Neural progenitor cell (in vitro differentiated cells): Measurements from ENCODE around the gene CDH23. TPM values are rescaled to one million over a fixed set of nuclear protein-coding genes. Genes with fewer than 3 reads are reported as not detected.

Experiments used
- DNase-seq: peaks from one replicate; pipeline ENCODE4 v3.0.0-alpha.2; 2016; ENCODE audit warnings: low spot score
- H2AFZ ChIP-seq: fragments of 200-600 bp; sonication (generic); replicated peaks from 2 replicates; pipeline ENCODE4 v1.6.1; 2016; ENCODE audit warnings: antibody characterized with exemption
- H3F3A ChIP-seq: fragments of 200-600 bp; sonication (generic); 2 replicates; pipeline ENCODE4 v1.6.1; 2016; ENCODE audit warnings: antibody characterized with exemption, low read depth
- H3K27ac ChIP-seq: fragments of 200-600 bp; sonication (generic); 2 replicates; pipeline ENCODE4 v1.5.1; 2016; ENCODE audit warnings: mild to moderate bottlenecking
- H3K27me3 ChIP-seq: fragments of 200-600 bp; sonication (generic); 2 replicates; pipeline ENCODE4 v1.6.1; 2016; ENCODE audit warnings: mild to moderate bottlenecking, moderate library complexity
- H3K36me3 ChIP-seq: fragments of 200-600 bp; sonication (generic); 2 replicates; pipeline ENCODE4 v1.5.1; 2016
- H3K4me1 ChIP-seq: fragments of 200-600 bp; sonication (generic); 2 replicates; pipeline ENCODE4 v1.6.1; 2016; ENCODE audit warnings: mixed run types
- H3K4me2 ChIP-seq: fragments of 200-600 bp; sonication (generic); 2 replicates; pipeline ENCODE4 v1.6.1; 2016
- H3K4me3 ChIP-seq: fragments of 200-600 bp; sonication (generic); 2 replicates; pipeline ENCODE4 v1.5.1; 2016
- H3K79me2 ChIP-seq: fragments of 200-600 bp; sonication (generic); 2 replicates; pipeline ENCODE4 v1.6.1; 2016; ENCODE audit warnings: low read depth
- H3K9ac ChIP-seq: fragments of 200-600 bp; sonication (generic); 2 replicates; pipeline ENCODE4 v1.6.1; 2016
- H3K9me3 ChIP-seq: fragments of 200-600 bp; sonication (generic); 2 replicates; pipeline ENCODE4 v1.5.1; 2016; ENCODE audit warnings: low read depth
- H4K20me1 ChIP-seq: fragments of 200-600 bp; sonication (generic); 2 replicates; pipeline ENCODE4 v1.6.1; 2016; ENCODE audit warnings: low read depth
- H3K27ac Mint-ChIP-seq: 3 replicates; pipeline ENCODE4 v1.8.0; 2021; ENCODE audit warnings: mixed read lengths
- H3K27me3 Mint-ChIP-seq: 2 replicates; pipeline ENCODE4 v1.8.0; 2022; ENCODE audit warnings: low read depth, mild to moderate bottlenecking, inconsistent platforms, moderate library complexity, mixed read lengths; ENCODE audit not compliant: insufficient read depth
- H3K36me3 Mint-ChIP-seq: 3 replicates; pipeline ENCODE4 v1.8.0; 2021; ENCODE audit warnings: mixed read lengths
- H3K4me1 Mint-ChIP-seq: 3 replicates; pipeline ENCODE4 v1.8.0; 2021; ENCODE audit warnings: mixed read lengths
- H3K4me3 Mint-ChIP-seq: 3 replicates; pipeline ENCODE4 v1.8.0; 2021; ENCODE audit warnings: mild to moderate bottlenecking, moderate library complexity, mixed read lengths
- H3K9me3 Mint-ChIP-seq: 3 replicates; pipeline ENCODE4 v1.8.0; 2020; ENCODE audit warnings: mixed read lengths
- CTCF ChIP-seq: fragments of 200-600 bp; sonication (generic); IDR thresholded peaks from 2 replicates; pipeline ENCODE4 v1.5.1; 2017; ENCODE audit warnings: antibody characterized with exemption, mild to moderate bottlenecking
- EZH2 ChIP-seq: fragments of 200-600 bp; sonication (generic); IDR thresholded peaks from 2 replicates; pipeline ENCODE4 v1.6.1; 2017; ENCODE audit warnings: antibody characterized with exemption, mild to moderate bottlenecking, moderate library complexity
- EZH2phosphoT487 ChIP-seq: fragments of 200-600 bp; sonication (generic); IDR thresholded peaks from 2 replicates; pipeline ENCODE4 v1.6.1; 2017; ENCODE audit warnings: antibody characterized with exemption
- total RNA-seq: library from RNA; depleted of rRNA; stranded (reverse); fragments of >200 nt; gene quantifications from 2 replicates; pipeline ENCODE4 v1.2.3, GENCODE V29; 2015; ENCODE audit warnings: low replicate concordance

Gene CDH23
- total RNA-seq, 1 donor from 2014 or later: 5.9 TPM

- Mint-ChIP-seq H3K27me3 (peaks cover 5% of the 10 kb centered on the region), H3K27ac (peak overlapping the region; percentile 42), H3K4me3 (no peak overlapping the region), H3K9me3 (no peaks in the 10 kb centered on the region), H3K4me1 (peaks cover 38% of the 10 kb centered on the region), H3K36me3 (no peaks in the 10 kb centered on the region)
- Histone ChIP-seq H3K27me3 (no peaks in the 10 kb centered on the region), H3K36me3 (no peaks in the 10 kb centered on the region), H3K79me2 (no peaks in the 10 kb centered on the region), H3K4me1 (peaks cover 33% of the 10 kb centered on the region), H3K4me2 (no peak overlapping the region), H3K9ac (no peak overlapping the region), H3K27ac (no peak overlapping the region), H4K20me1 (no peaks in the 10 kb centered on the region), H3K9me3 (no peaks in the 10 kb centered on the region), H2AFZ (no peak overlapping the region), H3K4me3 (no peak overlapping the region), H3F3A (peaks cover 3% of the 10 kb centered on the region)
- TF ChIP-seq CTCF: no peak
- TF ChIP-seq EZH2: no peak
- no peak for TF ChIP-seq EZH2phosphoT487
- DNase-seq: no peak
Measured at GRCh38 chr10:71717551-71717951, 320.8 kb downstream of the CDH23 start.

- no peak overlapping the region for H3K4me2 ChIP-seq
- no peaks in the 10 kb centered on the region for H4K20me1 ChIP-seq
- peaks cover 5% of the 10 kb centered on the region for H3K27me3 Mint-ChIP-seq
- H3K9ac ChIP-seq: no peak overlapping the region
- no peak overlapping the region for H3K4me3 Mint-ChIP-seq
- H3K36me3 ChIP-seq: no peaks in the 10 kb centered on the region
- no peaks in the 10 kb centered on the region for H3K9me3 Mint-ChIP-seq
- no peaks in the 10 kb centered on the region for H3K36me3 Mint-ChIP-seq
- no peak overlapping the region for H3K27ac Mint-ChIP-seq
- no peaks in the 10 kb centered on the region for H3K27me3 ChIP-seq
- no peak overlapping the region for H3K27ac ChIP-seq
- no peak overlapping the region for H2AFZ ChIP-seq
- DNase-seq: no peak
- peaks cover 34% of the 10 kb centered on the region for H3K4me1 Mint-ChIP-seq
- H3K9me3 ChIP-seq: no peaks in the 10 kb centered on the region
- peaks cover 30% of the 10 kb centered on the region for H3K4me1 ChIP-seq
- no peak for TF ChIP-seq EZH2
- no peak for TF ChIP-seq CTCF
- TF ChIP-seq EZH2phosphoT487: no peak
- no peaks in the 10 kb centered on the region for H3K79me2 ChIP-seq
- no peak overlapping the region for H3K4me3 ChIP-seq
- peaks cover 3% of the 10 kb centered on the region for H3F3A ChIP-seq
Measured at GRCh38 chr10:71718165-71718698, 321.5 kb downstream of the CDH23 start.

- Mint-ChIP-seq H3K36me3 (no peaks in the 10 kb centered on the region), H3K4me1 (peaks cover 26% of the 10 kb centered on the region), H3K9me3 (no peaks in the 10 kb centered on the region), H3K27ac (no peak overlapping the region), H3K4me3 (no peak overlapping the region), H3K27me3 (peaks cover 5% of the 10 kb centered on the region)
- Histone ChIP-seq H2AFZ (peak overlapping the region; percentile 64), H3K4me2 (peak overlapping the region; percentile 69), H3K9ac (no peak overlapping the region), H3K4me1 (peaks cover 22% of the 10 kb centered on the region), H3K27ac (no peak overlapping the region), H3K79me2 (no peaks in the 10 kb centered on the region), H3K36me3 (no peaks in the 10 kb centered on the region), H3K27me3 (no peaks in the 10 kb centered on the region), H4K20me1 (no peaks in the 10 kb centered on the region), H3F3A (peaks cover 3% of the 10 kb centered on the region), H3K4me3 (no peak overlapping the region), H3K9me3 (no peaks in the 10 kb centered on the region)
- TF ChIP-seq CTCF (no peak), EZH2phosphoT487 (no peak), EZH2 (no peak)
- no peak for DNase-seq
Measured at GRCh38 chr10:71719042-71719441, 322.3 kb downstream of the CDH23 start.
